HEK293 (cell line): Measurements from ENCODE around the gene TBL1XR1.

Experiments
- HOXD13 ChIP-seq: sonication (generic); formaldehyde crosslinking; IDR thresholded peaks from 2 replicates; pipeline ENCODE4 v1.8.0; 2022; ENCODE audit warnings: missing genetic modification reagents, borderline replicate concordance
- KLF9 ChIP-seq: fragments of 450-650 bp; formaldehyde crosslinking; IDR thresholded peaks from 2 replicates; pipeline ENCODE4 v1.5.1; 2016; ENCODE audit warnings: missing biosample characterization, missing genetic modification characterization, low read depth
- ZNF175 ChIP-seq: fragments of 450-650 bp; formaldehyde crosslinking; IDR thresholded peaks from 2 replicates; pipeline ENCODE4 v1.5.1; 2016; ENCODE audit warnings: missing biosample characterization, missing genetic modification characterization
- ZNF274 ChIP-seq, 2 experiments: fragments of 200-500 bp in 1 of 2; fragments of 450-650 bp in 1 of 2; sonication (Bioruptor generic) in 1 of 2; formaldehyde crosslinking in 1 of 2; IDR thresholded peaks; 2 replicates each; pipeline versions ENCODE4 v1.5.1 to v1.6.1; 2014 to 2016; ENCODE audit warnings: borderline replicate concordance in 1 of 2, inconsistent platforms in 1 of 2, low read length in 1 of 2, missing biosample characterization in 1 of 2, missing genetic modification characterization in 1 of 2
- ZNF501 ChIP-seq: fragments of 450-650 bp; formaldehyde crosslinking; IDR thresholded peaks from 2 replicates; pipeline ENCODE4 v1.5.1; 2016; ENCODE audit warnings: missing biosample characterization, missing genetic modification characterization
- ZNF530 ChIP-seq: fragments of 450-650 bp; formaldehyde crosslinking; IDR thresholded peaks from 2 replicates; pipeline ENCODE4 v1.5.1; 2016; ENCODE audit warnings: low read depth, missing biosample characterization, missing genetic modification characterization
- ZNF596 ChIP-seq: fragments of 450-650 bp; IDR thresholded peaks from 2 replicates; pipeline ENCODE4 v1.5.0; 2018; ENCODE audit warnings: missing biosample characterization, mild to moderate bottlenecking, missing genetic modification characterization, moderate library complexity
- ZNF768 ChIP-seq: fragments of 450-650 bp; formaldehyde crosslinking; IDR thresholded peaks from 2 replicates; pipeline ENCODE4 v1.5.1; 2018; ENCODE audit warnings: missing biosample characterization, mild to moderate bottlenecking, missing genetic modification characterization
- TF ChIP-seq, protein P1 (sequence below): fragments of 450-650 bp; formaldehyde crosslinking; IDR thresholded peaks from 2 replicates; pipeline ENCODE4 v1.5.1; 2016; ENCODE audit warnings: missing biosample characterization, missing genetic modification characterization
- TF ChIP-seq, protein P2 (sequence below): sonication (generic); formaldehyde crosslinking; IDR thresholded peaks from 2 replicates; pipeline ENCODE4 v1.8.1; 2022; ENCODE audit warnings: mild to moderate bottlenecking, moderate library complexity, missing genetic modification reagents
- TF ChIP-seq, protein P3 (sequence below): fragments of 450-650 bp; formaldehyde crosslinking; IDR thresholded peaks from 2 replicates; pipeline ENCODE4 v1.5.1; 2016; ENCODE audit warnings: missing biosample characterization, missing genetic modification characterization
- TF ChIP-seq, protein P4 (sequence below): fragments of 450-650 bp; formaldehyde crosslinking; conservative IDR thresholded peaks from 2 replicates; pipeline ENCODE4 v1.5.1; 2016; ENCODE audit warnings: low read depth, missing biosample characterization, missing genetic modification characterization
- TF ChIP-seq, protein P5 (sequence below): fragments of 450-650 bp; formaldehyde crosslinking; IDR thresholded peaks from 2 replicates; pipeline ENCODE4 v1.5.1; 2016; ENCODE audit warnings: missing biosample characterization, missing genetic modification characterization
- TF ChIP-seq, protein P6 (sequence below): fragments of 450-650 bp; formaldehyde crosslinking; IDR thresholded peaks from 2 replicates; pipeline ENCODE4 v1.5.1; 2016; ENCODE audit warnings: missing biosample characterization, missing genetic modification characterization

DNA sequence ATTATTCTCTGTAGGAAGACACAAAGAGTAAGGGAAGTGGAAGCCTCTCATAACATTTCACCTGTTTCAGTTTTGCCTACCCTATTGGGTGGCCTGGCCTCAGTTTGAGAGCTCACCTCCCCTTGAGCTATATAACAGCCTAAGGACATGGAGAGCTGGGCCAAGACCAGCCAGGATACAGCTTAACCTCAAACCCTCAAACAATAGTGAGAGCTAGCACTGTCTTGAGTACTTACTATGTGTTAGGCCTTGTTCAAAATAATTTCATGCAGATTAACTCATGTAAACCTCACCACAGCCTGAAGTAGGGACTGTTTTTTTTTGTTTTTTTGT lies 15.0 kb upstream of the TBL1XR1 start:
- TF ChIP-seq, protein P1, sequence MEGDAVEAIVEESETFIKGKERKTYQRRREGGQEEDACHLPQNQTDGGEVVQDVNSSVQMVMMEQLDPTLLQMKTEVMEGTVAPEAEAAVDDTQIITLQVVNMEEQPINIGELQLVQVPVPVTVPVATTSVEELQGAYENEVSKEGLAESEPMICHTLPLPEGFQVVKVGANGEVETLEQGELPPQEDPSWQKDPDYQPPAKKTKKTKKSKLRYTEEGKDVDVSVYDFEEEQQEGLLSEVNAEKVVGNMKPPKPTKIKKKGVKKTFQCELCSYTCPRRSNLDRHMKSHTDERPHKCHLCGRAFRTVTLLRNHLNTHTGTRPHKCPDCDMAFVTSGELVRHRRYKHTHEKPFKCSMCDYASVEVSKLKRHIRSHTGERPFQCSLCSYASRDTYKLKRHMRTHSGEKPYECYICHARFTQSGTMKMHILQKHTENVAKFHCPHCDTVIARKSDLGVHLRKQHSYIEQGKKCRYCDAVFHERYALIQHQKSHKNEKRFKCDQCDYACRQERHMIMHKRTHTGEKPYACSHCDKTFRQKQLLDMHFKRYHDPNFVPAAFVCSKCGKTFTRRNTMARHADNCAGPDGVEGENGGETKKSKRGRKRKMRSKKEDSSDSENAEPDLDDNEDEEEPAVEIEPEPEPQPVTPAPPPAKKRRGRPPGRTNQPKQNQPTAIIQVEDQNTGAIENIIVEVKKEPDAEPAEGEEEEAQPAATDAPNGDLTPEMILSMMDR (tag by site-specific recombination) = no peak
- TF ChIP-seq ZNF768 = no peak
- TF ChIP-seq ZNF501 (tag by site-specific recombination) = no peak
- TF ChIP-seq ZNF596 (tag by site-specific recombination) = no peak
- TF ChIP-seq ZNF530 (tag by site-specific recombination) = no peak
- TF ChIP-seq, protein P2, sequence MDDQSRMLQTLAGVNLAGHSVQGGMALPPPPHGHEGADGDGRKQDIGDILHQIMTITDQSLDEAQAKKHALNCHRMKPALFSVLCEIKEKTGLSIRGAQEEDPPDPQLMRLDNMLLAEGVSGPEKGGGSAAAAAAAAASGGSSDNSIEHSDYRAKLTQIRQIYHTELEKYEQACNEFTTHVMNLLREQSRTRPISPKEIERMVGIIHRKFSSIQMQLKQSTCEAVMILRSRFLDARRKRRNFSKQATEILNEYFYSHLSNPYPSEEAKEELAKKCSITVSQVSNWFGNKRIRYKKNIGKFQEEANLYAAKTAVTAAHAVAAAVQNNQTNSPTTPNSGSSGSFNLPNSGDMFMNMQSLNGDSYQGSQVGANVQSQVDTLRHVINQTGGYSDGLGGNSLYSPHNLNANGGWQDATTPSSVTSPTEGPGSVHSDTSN (CRISPR knock-in tag) = no peak
- no peak for TF ChIP-seq ZNF274 (IDR thresholded peaks at IDR 0.05; ENCODE audit: low read length)
- no peak for TF ChIP-seq ZNF274 (tag by site-specific recombination; IDR thresholded peaks at IDR 0.05; ENCODE audit: borderline replicate concordance)
- TF ChIP-seq, protein P3, sequence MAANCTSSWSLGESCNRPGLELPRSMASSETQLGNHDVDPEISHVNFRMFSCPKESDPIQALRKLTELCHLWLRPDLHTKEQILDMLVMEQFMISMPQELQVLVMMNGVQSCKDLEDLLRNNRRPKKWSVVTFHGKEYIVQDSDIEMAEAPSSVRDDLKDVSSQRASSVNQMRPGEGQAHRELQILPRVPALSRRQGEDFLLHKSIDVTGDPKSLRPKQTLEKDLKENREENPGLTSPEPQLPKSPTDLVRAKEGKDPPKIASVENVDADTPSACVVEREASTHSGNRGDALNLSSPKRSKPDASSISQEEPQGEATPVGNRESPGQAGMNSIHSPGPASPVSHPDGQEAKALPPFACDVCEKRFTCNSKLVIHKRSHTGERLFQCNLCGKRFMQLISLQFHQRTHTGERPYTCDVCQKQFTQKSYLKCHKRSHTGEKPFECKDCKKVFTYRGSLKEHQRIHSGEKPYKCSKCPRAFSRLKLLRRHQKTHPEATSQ (tag by site-specific recombination) = no peak
- TF ChIP-seq, protein P4, sequence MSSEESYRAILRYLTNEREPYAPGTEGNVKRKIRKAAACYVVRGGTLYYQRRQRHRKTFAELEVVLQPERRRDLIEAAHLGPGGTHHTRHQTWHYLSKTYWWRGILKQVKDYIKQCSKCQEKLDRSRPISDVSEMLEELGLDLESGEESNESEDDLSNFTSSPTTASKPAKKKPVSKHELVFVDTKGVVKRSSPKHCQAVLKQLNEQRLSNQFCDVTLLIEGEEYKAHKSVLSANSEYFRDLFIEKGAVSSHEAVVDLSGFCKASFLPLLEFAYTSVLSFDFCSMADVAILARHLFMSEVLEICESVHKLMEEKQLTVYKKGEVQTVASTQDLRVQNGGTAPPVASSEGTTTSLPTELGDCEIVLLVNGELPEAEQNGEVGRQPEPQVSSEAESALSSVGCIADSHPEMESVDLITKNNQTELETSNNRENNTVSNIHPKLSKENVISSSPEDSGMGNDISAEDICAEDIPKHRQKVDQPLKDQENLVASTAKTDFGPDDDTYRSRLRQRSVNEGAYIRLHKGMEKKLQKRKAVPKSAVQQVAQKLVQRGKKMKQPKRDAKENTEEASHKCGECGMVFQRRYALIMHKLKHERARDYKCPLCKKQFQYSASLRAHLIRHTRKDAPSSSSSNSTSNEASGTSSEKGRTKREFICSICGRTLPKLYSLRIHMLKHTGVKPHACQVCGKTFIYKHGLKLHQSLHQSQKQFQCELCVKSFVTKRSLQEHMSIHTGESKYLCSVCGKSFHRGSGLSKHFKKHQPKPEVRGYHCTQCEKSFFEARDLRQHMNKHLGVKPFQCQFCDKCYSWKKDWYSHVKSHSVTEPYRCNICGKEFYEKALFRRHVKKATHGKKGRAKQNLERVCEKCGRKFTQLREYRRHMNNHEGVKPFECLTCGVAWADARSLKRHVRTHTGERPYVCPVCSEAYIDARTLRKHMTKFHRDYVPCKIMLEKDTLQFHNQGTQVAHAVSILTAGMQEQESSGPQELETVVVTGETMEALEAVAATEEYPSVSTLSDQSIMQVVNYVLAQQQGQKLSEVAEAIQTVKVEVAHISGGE (tag by site-specific recombination) = no peak
- no peak for TF ChIP-seq KLF9 (tag by site-specific recombination)
- TF ChIP-seq, protein P5, sequence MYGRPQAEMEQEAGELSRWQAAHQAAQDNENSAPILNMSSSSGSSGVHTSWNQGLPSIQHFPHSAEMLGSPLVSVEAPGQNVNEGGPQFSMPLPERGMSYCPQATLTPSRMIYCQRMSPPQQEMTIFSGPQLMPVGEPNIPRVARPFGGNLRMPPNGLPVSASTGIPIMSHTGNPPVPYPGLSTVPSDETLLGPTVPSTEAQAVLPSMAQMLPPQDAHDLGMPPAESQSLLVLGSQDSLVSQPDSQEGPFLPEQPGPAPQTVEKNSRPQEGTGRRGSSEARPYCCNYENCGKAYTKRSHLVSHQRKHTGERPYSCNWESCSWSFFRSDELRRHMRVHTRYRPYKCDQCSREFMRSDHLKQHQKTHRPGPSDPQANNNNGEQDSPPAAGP = no peak
- TF ChIP-seq, protein P6, sequence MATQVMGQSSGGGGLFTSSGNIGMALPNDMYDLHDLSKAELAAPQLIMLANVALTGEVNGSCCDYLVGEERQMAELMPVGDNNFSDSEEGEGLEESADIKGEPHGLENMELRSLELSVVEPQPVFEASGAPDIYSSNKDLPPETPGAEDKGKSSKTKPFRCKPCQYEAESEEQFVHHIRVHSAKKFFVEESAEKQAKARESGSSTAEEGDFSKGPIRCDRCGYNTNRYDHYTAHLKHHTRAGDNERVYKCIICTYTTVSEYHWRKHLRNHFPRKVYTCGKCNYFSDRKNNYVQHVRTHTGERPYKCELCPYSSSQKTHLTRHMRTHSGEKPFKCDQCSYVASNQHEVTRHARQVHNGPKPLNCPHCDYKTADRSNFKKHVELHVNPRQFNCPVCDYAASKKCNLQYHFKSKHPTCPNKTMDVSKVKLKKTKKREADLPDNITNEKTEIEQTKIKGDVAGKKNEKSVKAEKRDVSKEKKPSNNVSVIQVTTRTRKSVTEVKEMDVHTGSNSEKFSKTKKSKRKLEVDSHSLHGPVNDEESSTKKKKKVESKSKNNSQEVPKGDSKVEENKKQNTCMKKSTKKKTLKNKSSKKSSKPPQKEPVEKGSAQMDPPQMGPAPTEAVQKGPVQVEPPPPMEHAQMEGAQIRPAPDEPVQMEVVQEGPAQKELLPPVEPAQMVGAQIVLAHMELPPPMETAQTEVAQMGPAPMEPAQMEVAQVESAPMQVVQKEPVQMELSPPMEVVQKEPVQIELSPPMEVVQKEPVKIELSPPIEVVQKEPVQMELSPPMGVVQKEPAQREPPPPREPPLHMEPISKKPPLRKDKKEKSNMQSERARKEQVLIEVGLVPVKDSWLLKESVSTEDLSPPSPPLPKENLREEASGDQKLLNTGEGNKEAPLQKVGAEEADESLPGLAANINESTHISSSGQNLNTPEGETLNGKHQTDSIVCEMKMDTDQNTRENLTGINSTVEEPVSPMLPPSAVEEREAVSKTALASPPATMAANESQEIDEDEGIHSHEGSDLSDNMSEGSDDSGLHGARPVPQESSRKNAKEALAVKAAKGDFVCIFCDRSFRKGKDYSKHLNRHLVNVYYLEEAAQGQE (tag by site-specific recombination) = no peak
- no peak for TF ChIP-seq ZNF175 (tag by site-specific recombination)
- TF ChIP-seq HOXD13 (CRISPR knock-in tag) = no peak
